T-cell (primary cell): ENCODE data around the gene CDC37. TPM values are rescaled to one million over a fixed set of nuclear protein-coding genes. Genes with fewer than 3 reads are reported as not detected.
"Not testable (repeated sequence)": the region's sequence is repeated elsewhere in the genome, so short reads cannot be mapped to it uniquely, and the experiment has no call there.

ENCODE experiments used
- ATAC-seq, 4 experiments: fragments of 200-7000 bp in 3 of 4; fragments of 150-1000 bp in 1 of 4; cut with Tn5 transposase; replicated peaks in 1 of 4; 1 replicate in 3 of 4; 2 replicates in 1 of 4; pipeline ENCODE4 v1.10.0; 2021; ENCODE audit warnings: moderate library complexity in 3 of 4, mild to moderate bottlenecking in 2 of 4, moderate number of reproducible peaks in 1 of 4
- CTCF ChIA-PET, 2 donors: fragments of 300-600 bp; sonication (Branson Sonifier 250); formaldehyde crosslinking; loops; one replicate each; lab custom pipeline; 2022; ENCODE audit warnings: antibody characterized with exemption in 2 of 2; lab: Charles Lee
- POLR2A ChIA-PET, 2 donors: fragments of 300-600 bp; sonication (Branson Sonifier 250); formaldehyde crosslinking; loops; one replicate each; lab custom pipeline; 2022; ENCODE audit warnings: antibody characterized with exemption in 2 of 2; lab: Charles Lee
- DNase-seq, 35 experiments: peaks; one replicate each; pipeline versions ENCODE4 v3.0.0 to v3.0.0-alpha.2; 2013 to 2023
- H3K27ac ChIP-seq: one replicate; pipeline ENCODE4 v1.5.1; 2013; ENCODE audit warnings: low read length
- H3K27me3 ChIP-seq, 2 experiments: replicated peaks in 1 of 2; 1 replicate in 1 of 2; 2 replicates in 1 of 2; pipeline versions ENCODE4 v1.6.1 to v1.7.0; 2013; ENCODE audit warnings: low read length in 1 of 2, mixed read lengths in 1 of 2; ENCODE audit not compliant: control insufficient read depth in 2 of 2, insufficient read depth in 2 of 2; ENCODE audit errors: extremely low read depth in 1 of 2
- H3K36me3 ChIP-seq, 2 donors: 1 replicate in 1 of 2; 2 replicates in 1 of 2; pipeline versions ENCODE4 v1.6.1 to v1.7.0; 2013; ENCODE audit warnings: low read length in 1 of 2; ENCODE audit not compliant: control insufficient read depth in 2 of 2, insufficient read depth in 1 of 2; ENCODE audit errors: extremely low read depth in 1 of 2
- H3K4me1 ChIP-seq, 2 experiments: 1 replicate in 1 of 2; 2 replicates in 1 of 2; pipeline versions ENCODE4 v1.6.1 to v1.7.0; 2013; ENCODE audit warnings: low read length in 2 of 2, mixed read lengths in 1 of 2; ENCODE audit not compliant: insufficient read depth in 2 of 2, control insufficient read depth in 1 of 2; ENCODE audit errors: extremely low read depth in 1 of 2
- H3K4me3 ChIP-seq, 2 donors: 1 replicate in 1 of 2; 2 replicates in 1 of 2; pipeline versions ENCODE4 v1.5.1 to v1.7.0; 2013; ENCODE audit warnings: mild to moderate bottlenecking in 2 of 2, low read length in 1 of 2, moderate library complexity in 1 of 2; ENCODE audit not compliant: control insufficient read depth in 1 of 2; ENCODE audit errors: extremely low read depth in 1 of 2
- H3K9me3 ChIP-seq: 2 replicates; pipeline ENCODE4 v1.7.0; 2013
- H3K27ac Mint-ChIP-seq, 2 donors: one replicate each; pipeline ENCODE4 v1.8.0; 2020 to 2021; ENCODE audit warnings: mild to moderate bottlenecking in 2 of 2, mixed read lengths in 2 of 2
- H3K27me3 Mint-ChIP-seq, 2 donors: one replicate each; pipeline ENCODE4 v1.8.0; 2021 to 2022; ENCODE audit warnings: mixed read lengths in 2 of 2
- H3K36me3 Mint-ChIP-seq: one replicate; pipeline ENCODE4 v1.8.0; 2021; ENCODE audit warnings: mixed read lengths
- H3K4me1 Mint-ChIP-seq, 3 donors: one replicate each; pipeline ENCODE4 v1.8.0; 2020 to 2022; ENCODE audit warnings: mixed read lengths in 3 of 3, mild to moderate bottlenecking in 1 of 3
- H3K4me3 Mint-ChIP-seq, 3 donors: one replicate each; pipeline ENCODE4 v1.8.0; 2020 to 2022; ENCODE audit warnings: mild to moderate bottlenecking in 3 of 3, mixed read lengths in 3 of 3, moderate library complexity in 3 of 3
- H3K9me3 Mint-ChIP-seq, 3 donors: one replicate each; pipeline ENCODE4 v1.8.0; 2020 to 2022; ENCODE audit warnings: mixed read lengths in 3 of 3
- WGBS: methylation state at CpG from one replicate; pipeline ENCODE4 v1.1.5; 2013; ENCODE audit warnings: missing lambda C conversion rate; ENCODE audit not compliant: insufficient coverage; 5-methylcytosine and 5-hydroxymethylcytosine counted together
- total RNA-seq, 35 experiments: library from RNA in 6 of 35; stranded (reverse) in 6 of 35; fragments of 120-200 nt in 1 of 35; gene quantifications; one replicate each; pipeline versions ENCODE4 v1.2.1 to v1.2.4 and lab custom pipeline; 2013 to 2026

CDC37 gene
- total RNA-seq, 5 donors from 2014 or later (not counting 1 experiment from before 2014, with no cell fraction given), result 163 to 205 (median 190) TPM

DNA sequence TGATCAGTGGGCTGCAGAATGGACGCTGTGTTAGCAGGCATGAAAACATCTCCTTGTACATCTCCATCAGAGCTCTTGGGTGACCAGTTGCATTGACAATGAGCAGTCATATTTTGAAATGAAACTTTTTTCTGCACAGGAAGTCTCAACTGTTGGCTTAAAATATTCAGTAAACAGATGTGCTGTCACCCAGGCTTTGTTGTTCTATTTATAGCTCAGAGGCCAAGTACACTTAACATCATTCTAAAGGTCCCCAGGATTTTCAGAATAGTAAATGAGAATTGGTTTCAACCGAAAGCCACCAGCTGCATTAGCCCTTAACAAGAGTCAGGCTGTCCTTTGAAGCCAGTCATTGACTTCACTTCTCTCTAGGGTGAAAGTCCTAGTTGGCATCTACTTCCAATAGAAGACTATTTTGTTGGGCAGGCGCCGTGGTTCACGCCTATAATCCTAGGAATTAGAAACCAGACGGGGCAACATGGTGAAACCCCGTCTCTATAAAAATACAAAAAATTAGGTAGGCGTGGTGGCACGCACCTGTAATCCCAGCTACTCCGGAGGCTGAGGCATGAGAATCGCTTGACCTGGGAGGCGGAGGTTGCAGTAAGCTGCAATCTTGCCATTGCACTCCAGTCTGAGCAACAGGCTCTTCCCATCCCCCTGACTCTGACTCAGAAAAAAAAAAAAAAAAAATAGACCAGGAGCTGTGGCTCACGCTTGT is 9.1 kb upstream of the CDC37 start:
- ATAC-seq, result peak in 3 of 4 experiments; percentile 12 to 27 (median 27)
- H3K9me3 ChIP-seq, result no peaks in the 10 kb centered on the region
- H3K27ac Mint-ChIP-seq, result peak overlapping the region; percentile 77 to 80
- no peak overlapping the region for H3K4me3 ChIP-seq
- peaks cover 0 to 17% of the 10 kb centered on the region in 2 experiments for H3K27me3 ChIP-seq
- peak in 2 of 35 experiments; percentile 21 to 69 for DNase-seq
- peaks cover 48 to 64% (median 59%) of the 10 kb centered on the region in 3 donors for H3K4me1 Mint-ChIP-seq
- ChIA-PET POLR2A (interaction anchor here (0.6 to 2.0 kb wide), 4 partner anchors 9 to 312 kb away, joined by 3 to 6 read pairs (median 4); partner anchors contain the start of gene CDC37 (in 1 of the 2)), CTCF (interaction anchor here (0.6 to 1.4 kb wide), 10 partner anchors 9 to 1872 kb away, joined by 3 to 9 read pairs (median 3); partner anchors contain the start of genes CDC37 (in 1 of the 2) and ICAM1 (in 1 of the 2))
- H3K36me3 Mint-ChIP-seq, result no peaks in the 10 kb centered on the region
- H3K27ac ChIP-seq, result peak overlapping the region; percentile 77
- H3K27me3 Mint-ChIP-seq, result peaks cover 4 to 8% of the 10 kb centered on the region in 2 donors
- H3K9me3 Mint-ChIP-seq, result no peaks in the 10 kb centered on the region
- 39% methylated on average over 10 of the region's 13 CpGs for WGBS
- peak overlapping the region in 2 of 3 donors; percentile 8 to 41 for H3K4me3 Mint-ChIP-seq
- H3K36me3 ChIP-seq, result no peaks in the 10 kb centered on the region
- H3K4me1 ChIP-seq, result peaks cover 19 to 75% of the 10 kb centered on the region in 2 experiments

GRCh38 chr19:10411224-10411623 is 7.9 kb upstream of the CDC37 start:
- H3K9me3 ChIP-seq, POLR2A ChIA-PET, ATAC-seq, DNase-seq, H3K4me3 ChIP-seq, H3K36me3 ChIP-seq, H3K27me3 Mint-ChIP-seq, H3K36me3 Mint-ChIP-seq, H3K27me3 ChIP-seq, H3K9me3 Mint-ChIP-seq, H3K27ac ChIP-seq, H3K4me3 Mint-ChIP-seq: not testable (repeated sequence)
- peaks cover 22 to 75% of the 10 kb centered on the region in 2 experiments for H3K4me1 ChIP-seq
- WGBS, result 86% methylated on average over 4 of the region's 5 CpGs
- Mint-ChIP-seq H3K27ac (peak overlapping the region; percentile 74 to 77), H3K4me1 (peaks cover 50 to 68% (median 61%) of the 10 kb centered on the region in 3 donors)
- CTCF ChIA-PET, result interaction anchor here in 1 of 2 donors (1.1 kb wide), 1 partner anchor 24 kb away, joined by 3 read pairs; no protein-coding TSS in a partner anchor

DNA sequence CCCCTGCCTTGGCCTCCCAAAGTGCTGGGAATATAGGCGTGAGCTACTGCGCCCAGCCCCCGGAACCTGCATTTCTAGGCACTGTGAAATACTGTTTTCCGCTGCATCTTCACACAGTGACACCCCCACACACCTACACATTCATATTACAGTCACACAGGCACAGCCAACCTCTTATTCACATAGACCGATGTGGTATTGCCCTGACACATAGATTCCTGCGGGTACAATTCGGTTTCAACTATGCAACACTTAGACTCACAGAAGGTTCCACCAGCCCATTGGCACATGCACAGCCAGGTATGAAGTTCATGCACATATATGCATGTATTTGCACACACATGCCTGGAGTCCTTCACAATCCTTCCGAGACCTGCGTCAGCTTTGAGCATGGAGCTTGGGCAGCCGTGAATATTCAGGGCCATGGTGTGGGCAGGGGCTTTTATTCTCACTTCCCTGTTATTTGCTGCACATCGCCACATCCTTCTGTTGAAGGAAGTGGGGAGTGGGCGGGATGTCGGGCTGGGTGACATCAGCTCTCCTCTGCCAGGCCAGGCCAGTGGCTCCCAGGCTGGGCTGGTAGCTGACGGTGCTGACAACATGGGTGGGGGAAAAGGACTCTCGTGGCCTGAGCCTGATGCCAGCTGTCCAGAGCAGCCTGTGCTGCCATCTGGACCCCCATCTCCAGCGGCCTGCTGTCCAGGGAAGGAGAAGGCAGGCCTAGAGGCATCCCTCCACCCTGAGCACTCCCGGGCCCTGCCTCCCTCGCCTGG is 5.4 kb upstream of the CDC37 start:
- DNase-seq, result peak in 29 of 35 experiments; percentile 37 to 69 (median 54)
- H3K27ac Mint-ChIP-seq, result peak overlapping the region; percentile 87 to 88
- Histone ChIP-seq H3K4me1 (peaks cover 31 to 91% of the 10 kb centered on the region in 2 experiments), H3K36me3 (no peaks in the 10 kb centered on the region), H3K4me3 (peak overlapping the region; percentile 24 to 44), H3K27me3 (peaks cover 0 to 16% of the 10 kb centered on the region in 2 experiments), H3K9me3 (no peaks in the 10 kb centered on the region), H3K27ac (peak overlapping the region; percentile 54)
- peak; percentile 25 to 52 (median 38) for ATAC-seq
- no peaks in the 10 kb centered on the region for H3K27me3 Mint-ChIP-seq
- H3K36me3 Mint-ChIP-seq, result no peaks in the 10 kb centered on the region
- peaks cover 65 to 78% (median 72%) of the 10 kb centered on the region in 3 donors for H3K4me1 Mint-ChIP-seq
- peak overlapping the region; percentile 49 to 66 (median 63) for H3K4me3 Mint-ChIP-seq
- ChIA-PET POLR2A (interaction anchor here (0.6 kb wide), 2 partner anchors 19 to 26 kb away, joined by 3 to 9 read pairs; no protein-coding TSS in a partner anchor), CTCF (interaction anchor here (0.5 to 1.5 kb wide), 6 partner anchors 12 to 428 kb away, joined by 3 to 6 read pairs (median 4); partner anchors contain the start of genes PDE4A (in 1 of the 2) and RAVER1 (in 1 of the 2))
- H3K9me3 Mint-ChIP-seq, result no peaks in the 10 kb centered on the region
- WGBS, result 25% methylated on average over 11 of the region's 18 CpGs

DNA sequence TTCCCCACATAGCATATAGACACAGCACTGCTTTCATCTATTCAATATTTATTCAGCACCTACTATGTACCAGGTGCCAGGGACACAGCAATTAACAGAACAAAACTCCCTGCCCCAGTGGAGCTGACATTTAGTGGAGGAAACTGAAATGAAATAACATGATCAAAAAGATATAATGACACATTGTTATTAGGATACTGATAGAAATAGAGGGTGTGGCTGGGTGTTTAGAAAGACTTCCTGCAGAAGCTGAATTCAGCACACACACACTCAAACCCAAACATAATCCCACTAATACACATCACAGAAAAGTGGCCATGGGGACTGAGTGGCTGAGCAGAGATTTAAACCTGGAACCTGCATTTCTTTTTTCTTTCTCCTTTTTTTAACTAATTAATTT is 3.8 kb upstream of the CDC37 start:
- H3K27ac ChIP-seq, result peak overlapping the region; percentile 57
- H3K27me3 ChIP-seq, result peaks cover 0 to 16% of the 10 kb centered on the region in 2 experiments

GRCh38 chr19:10406191-10406590 is 2.8 kb upstream of the CDC37 start:
- Histone ChIP-seq H3K9me3 (no peaks in the 10 kb centered on the region), H3K27me3 (peaks cover 0 to 16% of the 10 kb centered on the region in 2 experiments), H3K27ac (peak overlapping the region; percentile 57), H3K4me1 (peaks cover 37 to 90% of the 10 kb centered on the region in 2 experiments), H3K4me3 (no peak overlapping the region), H3K36me3 (no peaks in the 10 kb centered on the region)
- Mint-ChIP-seq H3K4me1 (peaks cover 70 to 79% (median 79%) of the 10 kb centered on the region in 3 donors), H3K4me3 (peak overlapping the region in 1 of 3 donors; percentile 95), H3K36me3 (no peaks in the 10 kb centered on the region), H3K27ac (peak overlapping the region; percentile 77 to 90), H3K9me3 (no peaks in the 10 kb centered on the region), H3K27me3 (no peaks in the 10 kb centered on the region)
- ChIA-PET CTCF (interaction anchor here (0.5 to 2.9 kb wide), 10 partner anchors 9 to 294 kb away, joined by 3 to 21 read pairs (median 6); no protein-coding TSS in a partner anchor), POLR2A (interaction anchor here in 1 of 2 donors (0.6 to 0.7 kb wide), 5 partner anchors 29 to 326 kb away, joined by 3 to 12 read pairs (median 4); no protein-coding TSS in a partner anchor)
- 94% methylated on average over 3 of the region's 6 CpGs for WGBS
- ATAC-seq (no peak), DNase-seq (no peak)

More for the DNA sequence above, 3.8 kb upstream of the CDC37 start:
- ChIA-PET POLR2A (interaction anchor here in 1 of 2 donors (0.7 kb wide), 1 partner anchor 148 kb away, joined by 3 read pairs; no protein-coding TSS in a partner anchor), CTCF (interaction anchor here (0.6 to 2.9 kb wide), 7 partner anchors 9 to 540 kb away, joined by 3 to 21 read pairs (median 5); no protein-coding TSS in a partner anchor)
- H3K27me3 Mint-ChIP-seq, result no peaks in the 10 kb centered on the region
- peak overlapping the region in 1 of 3 donors; percentile 34 for H3K4me3 Mint-ChIP-seq
- H3K4me1 ChIP-seq, result peaks cover 33 to 90% of the 10 kb centered on the region in 2 experiments
- H3K36me3 ChIP-seq, result no peaks in the 10 kb centered on the region
- no peaks in the 10 kb centered on the region for H3K9me3 ChIP-seq
- no peaks in the 10 kb centered on the region for H3K9me3 Mint-ChIP-seq
- H3K36me3 Mint-ChIP-seq, result no peaks in the 10 kb centered on the region
- H3K4me1 Mint-ChIP-seq, result peaks cover 69 to 79% (median 70%) of the 10 kb centered on the region in 3 donors
- ATAC-seq (no peak), DNase-seq (peak in 1 of 35 experiments; percentile 34)
- H3K27ac Mint-ChIP-seq, result peak overlapping the region; percentile 85 to 90
- H3K4me3 ChIP-seq, result no peak overlapping the region
